SJCRH30 (cell line): ENCODE measurements around the gene KRTAP4-1. TPM values are rescaled to one million over a fixed set of nuclear protein-coding genes. Genes with fewer than 3 reads are reported as not detected.
A peak's percentile ranks its signal among the peaks of the same experiment; 100 is the strongest.
"Not testable (repeated sequence)": the region's sequence is repeated elsewhere in the genome, so short reads cannot be mapped to it uniquely, and the experiment has no call there.

Experiments
- DNase-seq, 2 experiments: peaks; one replicate each; pipeline ENCODE4 v3.0.0-alpha.2; 2015 to 2020
- H3K27ac ChIP-seq: fragments of 250-450 bp; sonication (Bioruptor Pico); 2 replicates; pipeline ENCODE4 v1.5.1; 2020; ENCODE audit warnings: mild to moderate bottlenecking, moderate library complexity
- H3K27me3 ChIP-seq: fragments of 250-450 bp; sonication (Bioruptor Pico); 2 replicates; pipeline ENCODE4 v1.5.1; 2020; ENCODE audit warnings: mild to moderate bottlenecking, moderate library complexity
- H3K36me3 ChIP-seq: fragments of 250-450 bp; sonication (Bioruptor Pico); 2 replicates; pipeline ENCODE4 v1.5.1; 2020; ENCODE audit warnings: mild to moderate bottlenecking, moderate library complexity
- H3K4me1 ChIP-seq: fragments of 250-450 bp; sonication (Bioruptor Pico); 2 replicates; pipeline ENCODE4 v1.5.1; 2020; ENCODE audit warnings: mild to moderate bottlenecking, moderate library complexity
- H3K4me3 ChIP-seq: fragments of 250-450 bp; sonication (Bioruptor Pico); 2 replicates; pipeline ENCODE4 v1.5.1; 2020; ENCODE audit warnings: mild to moderate bottlenecking, moderate library complexity
- H3K9me3 ChIP-seq: fragments of 250-450 bp; sonication (Bioruptor Pico); replicated peaks from 2 replicates; pipeline ENCODE4 v1.5.1; 2020; ENCODE audit warnings: mild to moderate bottlenecking, moderate library complexity
- total RNA-seq: library from RNA; depleted of rRNA; stranded (reverse); fragments of >200 nt; shearing (Covaris generic); gene quantifications from 2 replicates; pipeline ENCODE4 v1.2.3, GENCODE V29; 2014; rRNA removed

KRTAP4-1 gene
- total RNA-seq, 1 experiment from 2014 or later = not detected

DNA sequence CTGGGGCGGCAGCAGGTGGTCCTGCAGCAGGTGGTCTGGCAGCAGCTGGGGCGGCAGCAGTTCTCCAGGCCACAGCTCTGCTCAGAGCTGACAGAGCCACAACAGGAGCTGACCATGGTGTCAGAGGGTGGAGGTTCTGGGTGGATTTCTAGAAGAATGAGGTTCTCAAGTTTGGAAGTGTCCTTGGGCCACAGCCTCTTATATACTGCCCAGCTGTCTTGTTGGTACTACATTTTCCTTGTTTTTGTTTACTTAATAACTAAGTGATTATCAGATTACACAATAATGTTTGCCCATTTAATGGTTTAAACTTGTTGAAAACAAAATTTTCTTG lies 35.1 kb downstream of the KRTAP4-1 start, which contains the start of gene KRTAP4-5:
KRTAP4-5 (minus strand) TSS at position 174 of the 334 bp plus-strand sequence; CDS start at position 116, 58 bp downstream.
- no peaks in the 10 kb centered on the region for H3K9me3 ChIP-seq
- H3K27me3 ChIP-seq = no peaks in the 10 kb centered on the region
- H3K4me3 ChIP-seq = no peak within 1 kb of the TSS
- H3K4me1 ChIP-seq = no peaks in the 10 kb centered on the region
- peak within 1 kb of the TSS; percentile 2; the same call in 1 of the 2 replicates for H3K27ac ChIP-seq
- DNase-seq = no peak
- no peaks in the 10 kb centered on the region for H3K36me3 ChIP-seq

DNA sequence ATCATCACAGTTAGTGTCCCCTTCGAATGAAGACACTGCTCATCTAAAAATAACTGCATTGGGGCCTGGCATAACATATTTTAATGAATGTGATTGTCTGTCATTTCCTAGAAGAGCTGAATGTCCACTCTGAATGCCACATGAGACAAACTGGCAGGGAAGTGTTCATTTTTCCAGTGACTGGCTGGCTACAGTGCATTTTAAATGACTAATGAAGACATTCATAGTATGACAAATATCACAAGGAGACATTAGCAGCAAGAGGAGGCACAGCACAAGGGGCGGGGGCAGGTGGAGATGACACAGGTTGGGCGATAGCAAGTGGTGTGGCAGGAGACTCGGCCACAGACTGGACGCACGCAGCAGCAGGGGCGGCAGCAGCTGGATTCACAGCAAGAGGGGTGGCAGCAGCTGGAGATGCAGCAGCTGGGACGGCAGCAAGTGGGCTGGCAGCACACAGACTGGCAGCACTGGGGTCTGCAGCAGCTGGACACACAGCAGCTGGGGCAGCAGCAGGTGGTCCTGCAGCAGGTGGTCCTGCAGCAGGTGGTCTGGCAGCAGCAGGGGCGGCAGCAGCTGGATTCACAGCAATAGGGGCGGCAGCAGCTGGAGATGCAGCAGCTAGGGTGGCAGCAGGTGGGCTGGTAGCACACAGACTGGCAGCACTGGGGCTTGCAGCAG lies 35.6 kb downstream of the KRTAP4-1 start:
- peak overlapping the region; percentile 2; the same call in 1 of the 2 replicates for H3K27ac ChIP-seq
- H3K9me3 ChIP-seq, H3K4me3 ChIP-seq, H3K4me1 ChIP-seq, H3K36me3 ChIP-seq, H3K27me3 ChIP-seq: not testable (repeated sequence)
- DNase-seq = peak; percentile 57 to 59

DNA sequence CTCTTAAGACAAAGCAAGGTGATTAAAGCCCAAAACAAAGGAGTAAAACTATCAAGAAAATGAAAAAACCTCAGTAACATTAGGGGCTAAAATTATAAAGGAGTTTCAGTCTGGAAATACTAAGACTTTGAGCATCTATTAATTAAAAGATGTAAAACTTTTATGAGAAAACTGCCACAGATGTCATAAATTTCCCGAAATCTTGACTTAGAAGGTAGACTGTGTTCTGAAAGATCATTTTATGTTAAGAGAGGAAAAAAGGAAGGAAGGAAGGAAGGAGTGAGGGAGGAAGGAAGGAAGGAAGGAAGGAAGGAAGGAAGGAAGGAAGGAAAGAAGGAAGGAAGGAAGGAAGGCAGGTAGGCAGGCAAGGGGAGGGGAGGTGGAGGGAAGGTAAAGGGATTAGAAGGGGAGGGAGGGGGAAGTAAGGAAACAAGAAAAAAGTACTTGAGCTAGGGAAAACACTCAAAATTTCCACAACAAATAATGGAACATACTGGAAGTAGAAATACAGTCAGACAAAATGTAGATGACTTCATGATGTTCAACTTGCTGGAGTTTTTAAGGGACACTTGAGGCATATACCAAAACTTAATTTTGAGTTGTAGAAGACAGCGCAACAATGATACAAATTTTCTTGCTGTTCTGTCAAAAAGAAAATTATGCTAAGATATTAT lies 37.0 kb downstream of the KRTAP4-1 start:
- Histone ChIP-seq H3K4me3 (no peak overlapping the region), H3K9me3 (peaks cover 5% of the 10 kb centered on the region; the same call in 1 of the 2 replicates), H3K36me3 (no peaks in the 10 kb centered on the region), H3K4me1 (no peaks in the 10 kb centered on the region), H3K27ac (no peak overlapping the region), H3K27me3 (no peaks in the 10 kb centered on the region)
- no peak for DNase-seq

DNA sequence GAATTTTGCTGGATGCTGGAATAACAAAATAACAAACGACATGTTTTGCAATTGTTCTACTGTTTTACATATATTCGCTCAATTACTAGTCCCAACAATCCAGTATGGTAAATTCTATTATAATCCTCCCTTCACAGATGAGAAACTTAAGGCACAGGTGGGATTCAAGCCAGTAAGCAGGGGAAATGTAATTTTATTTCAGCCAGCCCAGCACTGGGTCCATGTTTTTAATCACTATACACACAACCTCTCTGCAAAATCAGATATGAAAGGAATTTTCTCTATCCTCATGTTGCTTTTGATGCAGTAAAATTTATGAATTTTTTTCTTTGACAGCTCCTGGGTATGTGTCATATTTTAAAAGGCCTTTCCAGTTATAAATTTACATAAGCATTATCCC lies 39.5 kb downstream of the KRTAP4-1 start:
- Histone ChIP-seq H3K4me1 (no peaks in the 10 kb centered on the region), H3K27me3 (no peaks in the 10 kb centered on the region), H3K36me3 (no peaks in the 10 kb centered on the region), H3K9me3 (peaks cover 11% of the 10 kb centered on the region), H3K4me3 (no peak overlapping the region), H3K27ac (no peak overlapping the region)
- no peak for DNase-seq

DNA sequence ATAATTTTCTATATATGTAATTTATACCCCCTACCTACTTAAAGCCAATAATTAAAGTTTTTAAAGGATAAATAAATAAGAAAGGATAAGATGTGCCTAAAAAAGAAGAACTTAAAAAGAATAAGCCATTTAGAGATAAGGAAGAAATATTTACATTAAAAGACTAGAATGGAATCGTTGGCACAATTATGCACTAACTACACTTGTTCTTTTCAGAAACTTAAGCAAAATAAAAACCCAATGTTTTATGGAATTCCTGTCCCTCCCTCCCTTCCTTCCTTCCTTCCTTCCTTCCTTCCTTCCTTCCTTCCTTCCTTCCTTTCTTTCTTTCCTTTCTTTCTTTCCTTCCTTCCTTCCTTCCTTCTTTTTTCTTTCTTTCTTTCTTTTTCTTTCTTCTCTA lies 39.9 kb downstream of the KRTAP4-1 start:
- no peaks in the 10 kb centered on the region for H3K27me3 ChIP-seq
- H3K36me3 ChIP-seq = no peaks in the 10 kb centered on the region
- peaks cover 11% of the 10 kb centered on the region for H3K9me3 ChIP-seq
- H3K4me3 ChIP-seq = no peak overlapping the region
- H3K27ac ChIP-seq = no peak overlapping the region
- H3K4me1 ChIP-seq = no peaks in the 10 kb centered on the region
- no peak for DNase-seq

DNA sequence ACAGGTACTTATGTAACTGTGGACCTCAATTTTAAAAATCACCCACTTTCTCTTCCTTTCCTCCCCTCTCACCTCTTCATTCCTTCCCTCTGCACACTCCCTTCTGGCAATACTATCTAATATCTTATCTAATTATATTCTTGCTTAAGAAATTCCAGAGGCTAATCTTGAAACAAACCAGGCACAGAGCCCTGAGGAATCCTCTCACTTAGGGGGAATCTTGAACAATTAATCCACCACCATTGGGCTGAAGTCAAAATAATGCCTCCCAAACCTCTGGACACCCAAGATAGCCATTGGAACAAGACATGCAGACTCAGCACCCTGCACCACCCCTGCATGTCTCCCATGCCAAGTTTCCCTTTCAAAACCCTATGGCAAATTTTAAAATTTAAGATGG lies 43.4 kb downstream of the KRTAP4-1 start:
- H3K4me3 ChIP-seq = no peak overlapping the region
- no peak for DNase-seq
- no peaks in the 10 kb centered on the region for H3K4me1 ChIP-seq
- no peaks in the 10 kb centered on the region for H3K27me3 ChIP-seq
- no peak overlapping the region for H3K27ac ChIP-seq
- peaks cover 11% of the 10 kb centered on the region for H3K9me3 ChIP-seq
- no peaks in the 10 kb centered on the region for H3K36me3 ChIP-seq

DNA sequence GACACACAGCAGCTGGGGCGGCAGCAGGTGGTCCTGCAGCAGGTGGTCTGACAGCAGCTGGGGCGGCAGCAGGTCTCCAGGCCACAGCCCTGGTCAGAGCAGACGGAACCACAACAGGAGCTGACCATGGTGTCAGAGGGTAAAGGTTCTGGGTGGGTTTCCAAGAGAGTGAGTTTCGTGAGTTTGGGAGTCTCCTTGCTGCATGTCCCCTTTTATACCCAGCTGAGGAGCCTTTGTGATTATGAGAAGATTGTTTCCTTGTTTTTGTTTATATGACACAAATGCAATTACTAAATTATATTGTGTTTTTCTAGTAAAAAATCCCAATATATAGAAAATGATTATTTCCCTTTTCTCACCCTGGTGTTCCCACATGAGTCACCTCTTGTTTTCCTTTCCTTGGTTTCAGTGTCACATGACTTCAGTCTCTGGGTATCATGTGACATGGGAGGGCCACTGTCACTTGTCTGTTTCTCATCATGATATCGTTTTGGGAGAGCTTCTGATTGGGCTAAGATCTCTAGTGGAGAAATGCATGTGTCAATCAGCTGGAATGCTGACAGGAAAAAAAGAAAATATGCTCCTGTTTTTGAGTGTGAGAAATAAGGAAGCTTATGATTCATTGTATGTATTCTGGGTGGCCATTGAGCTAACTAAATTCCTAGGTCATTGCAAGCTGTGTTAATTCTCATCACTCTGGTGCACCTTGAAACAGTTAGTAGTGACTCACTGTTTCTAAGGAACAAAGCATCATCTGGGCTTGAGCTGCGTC lies 44.2 kb downstream of the KRTAP4-1 start, which contains the start of gene KRTAP4-6:
KRTAP4-6 (minus strand) TSS at position 185 of the 772 bp plus-strand sequence; CDS start at position 128, 57 bp downstream.
- Histone ChIP-seq H3K4me1 (no peaks in the 10 kb centered on the region), H3K36me3 (no peaks in the 10 kb centered on the region), H3K27me3 (no peaks in the 10 kb centered on the region), H3K9me3 (peaks cover 11% of the 10 kb centered on the region), H3K4me3 (no peak within 1 kb of the TSS), H3K27ac (peak within 1 kb of the TSS; percentile 23; the same call in 1 of the 2 replicates)
- peak in 1 of 2 experiments; percentile 11 for DNase-seq

DNA sequence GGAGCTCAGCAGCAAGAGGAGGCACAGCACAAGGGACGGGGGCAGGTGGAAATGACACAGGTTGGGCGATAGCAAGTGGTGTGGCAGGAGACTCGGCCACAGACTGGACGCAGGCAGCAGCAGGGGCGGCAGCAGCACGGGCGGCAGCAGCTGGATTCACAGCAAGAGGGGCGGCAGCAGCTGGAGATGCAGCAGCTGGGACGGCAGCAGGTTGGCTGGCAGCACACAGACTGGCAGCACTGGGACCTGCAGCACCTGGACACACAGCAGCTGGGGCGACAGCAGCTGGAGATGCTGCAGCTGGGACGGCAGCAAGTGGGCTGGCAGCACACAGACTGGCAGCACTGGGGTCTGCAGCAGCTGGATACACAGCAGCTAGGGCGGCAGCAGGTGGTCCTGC lies 44.8 kb downstream of the KRTAP4-1 start:
- peak; percentile 63 to 70 for DNase-seq
- Histone ChIP-seq H3K9me3 (peaks cover 11% of the 10 kb centered on the region), H3K27ac (peak overlapping the region; percentile 23; the same call in 1 of the 2 replicates)
- H3K27me3 ChIP-seq, H3K4me1 ChIP-seq, H3K36me3 ChIP-seq, H3K4me3 ChIP-seq: not testable (repeated sequence)

Other genes with a start within 250 kb of the KRTAP4-1 start
- gene KRT23, start 247.3 kb downstream of the KRTAP4-1 start, total RNA-seq = not detected in 2 replicates
- gene KRT39, start 218.0 kb downstream of the KRTAP4-1 start, total RNA-seq = not detected in 2 replicates
- not detected in 2 replicates for gene KRT40, start 200.6 kb downstream of the KRTAP4-1 start, total RNA-seq
- gene KRTAP3-3, start 190.7 kb downstream of the KRTAP4-1 start, total RNA-seq = not detected in 2 replicates
- not detected in 2 replicates for gene KRTAP3-2, start 185.0 kb downstream of the KRTAP4-1 start, total RNA-seq
- gene KRTAP3-1, start 175.8 kb downstream of the KRTAP4-1 start, total RNA-seq = not detected in 2 replicates
- gene KRTAP1-5, start 157.7 kb downstream of the KRTAP4-1 start, total RNA-seq = not detected in 2 replicates
- gene KRTAP1-4, start 154.7 kb downstream of the KRTAP4-1 start, total RNA-seq = not detected in 2 replicates
- gene KRTAP1-3, start 150.0 kb downstream of the KRTAP4-1 start, total RNA-seq = not detected in 2 replicates
- not detected in 2 replicates for gene KRTAP1-1, start 143.5 kb downstream of the KRTAP4-1 start, total RNA-seq
- gene KRTAP2-1, start 137.6 kb downstream of the KRTAP4-1 start, total RNA-seq = not detected in 2 replicates
- gene KRTAP2-2, start 129.7 kb downstream of the KRTAP4-1 start, total RNA-seq = not detected in 2 replicates
- not detected in 2 replicates for gene KRTAP2-3, start 124.8 kb downstream of the KRTAP4-1 start, total RNA-seq
- gene KRTAP2-4, start 119.0 kb downstream of the KRTAP4-1 start, total RNA-seq = not detected in 2 replicates
- 0.18 TPM in 1 of 2 replicates, not detected in the other for gene KRTAP4-7, start 100.8 kb downstream of the KRTAP4-1 start, total RNA-seq
- gene KRTAP4-8, start 86.8 kb downstream of the KRTAP4-1 start, total RNA-seq = not detected in 2 replicates
- gene KRTAP4-16, start 82.7 kb downstream of the KRTAP4-1 start, total RNA-seq = not detected in 2 replicates
- not detected in 2 replicates for gene KRTAP4-9, start 79.5 kb downstream of the KRTAP4-1 start, total RNA-seq
- not detected in 2 replicates for gene KRTAP4-11, start 66.5 kb downstream of the KRTAP4-1 start, total RNA-seq
- 0.22 TPM in 1 of 2 replicates, not detected in the other for gene KRTAP4-12, start 60.7 kb downstream of the KRTAP4-1 start, total RNA-seq
- not detected in 2 replicates for gene KRTAP4-6, start 44.4 kb downstream of the KRTAP4-1 start, total RNA-seq
- not detected in 2 replicates for gene KRTAP4-5, start 35.1 kb downstream of the KRTAP4-1 start, total RNA-seq
- gene KRTAP4-4, start 24.2 kb downstream of the KRTAP4-1 start, total RNA-seq = not detected in 2 replicates
- not detected in 2 replicates for gene KRTAP4-3, start 16.7 kb downstream of the KRTAP4-1 start, total RNA-seq
- gene KRTAP4-2, start 6.7 kb downstream of the KRTAP4-1 start, total RNA-seq = 0.14 TPM in 1 of 2 replicates, not detected in the other
- not detected in 2 replicates for gene KRTAP9-1, start 5.0 kb upstream of the KRTAP4-1 start, total RNA-seq
- not detected in 2 replicates for gene KRTAP9-2, start 41.7 kb upstream of the KRTAP4-1 start, total RNA-seq
- gene KRTAP9-3, start 47.5 kb upstream of the KRTAP4-1 start, total RNA-seq = not detected in 2 replicates
- gene KRTAP9-8, start 53.1 kb upstream of the KRTAP4-1 start, total RNA-seq = not detected in 2 replicates
- 0.10 TPM in 1 of 2 replicates, not detected in the other for gene KRTAP9-4, start 64.8 kb upstream of the KRTAP4-1 start, total RNA-seq
- gene KRTAP9-9, start 70.5 kb upstream of the KRTAP4-1 start, total RNA-seq = not detected in 2 replicates
- gene KRTAP9-6, start 80.5 kb upstream of the KRTAP4-1 start, total RNA-seq = not detected in 2 replicates
- gene KRTAP9-7, start 90.8 kb upstream of the KRTAP4-1 start, total RNA-seq = not detected in 2 replicates
- gene KRTAP29-1, start 117.9 kb upstream of the KRTAP4-1 start, total RNA-seq = not detected in 2 replicates
- not detected in 2 replicates for gene KRTAP16-1, start 124.4 kb upstream of the KRTAP4-1 start, total RNA-seq
- not detected in 2 replicates for gene KRTAP17-1, start 130.8 kb upstream of the KRTAP4-1 start, total RNA-seq
- not detected in 2 replicates for gene KRT33A, start 165.9 kb upstream of the KRTAP4-1 start, total RNA-seq
- not detected in 2 replicates for gene KRT33B, start 184.9 kb upstream of the KRTAP4-1 start, total RNA-seq
- 0.08 TPM in 1 of 2 replicates, not detected in the other for gene KRT34, start 197.4 kb upstream of the KRTAP4-1 start, total RNA-seq
- 0.08 TPM in 1 of 2 replicates, not detected in the other for gene KRT31, start 212.7 kb upstream of the KRTAP4-1 start, total RNA-seq
- not detected in 2 replicates for gene KRT37, start 239.7 kb upstream of the KRTAP4-1 start, total RNA-seq